ENCODE data around the gene TPM1.

DNA sequence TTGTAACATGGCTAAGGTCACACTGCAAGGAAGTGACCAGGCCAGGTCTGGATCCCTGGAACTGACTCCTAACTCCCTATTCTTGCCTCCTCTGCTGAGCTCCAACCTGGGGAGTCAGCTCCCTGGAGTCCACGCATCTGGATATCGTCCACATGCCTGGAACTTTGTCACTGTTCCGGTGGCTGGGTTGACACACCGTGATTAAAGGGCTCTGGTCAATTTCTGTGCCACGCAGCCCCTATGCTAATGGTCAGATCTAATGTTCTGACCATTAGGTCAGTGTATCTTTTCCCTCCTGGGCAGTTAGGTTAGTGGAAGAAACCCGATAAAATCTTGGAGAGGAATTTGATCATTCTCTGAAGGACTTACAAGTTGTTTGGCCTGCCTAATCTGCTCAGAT is 1.6 kb upstream of the TPM1 start:
- TF ChIP-seq POLR2A (IDR thresholded peaks at IDR 0.05; ENCODE audit: borderline replicate concordance, extremely low read depth, insufficient read depth, insufficient read length) (no peak), EZH2 (IDR thresholded peaks at IDR 0.05) (no peak), SIN3A (IDR thresholded peaks at IDR 0.05; ENCODE audit: low read depth) (no peak), REST (IDR thresholded peaks at IDR 0.05; ENCODE audit: low read depth) (no peak), RAD21 (IDR thresholded peaks at IDR 0.05; ENCODE audit: low read depth) (no peak), ELF1 (IDR thresholded peaks at IDR 0.05; ENCODE audit: borderline replicate concordance, low read depth) (no peak), TCF7L2 (IDR thresholded peaks at IDR 0.05; ENCODE audit: borderline replicate concordance, extremely low read depth, insufficient read depth, insufficient read length) (no peak), ZNF274 (IDR thresholded peaks at IDR 0.05; ENCODE audit: low read depth, low read length) (no peak), EGR1 (IDR thresholded peaks at IDR 0.05; ENCODE audit: low read depth) (no peak), ZFX (IDR thresholded peaks at IDR 0.05) (no peak), ATF3 (IDR thresholded peaks at IDR 0.05) (no peak)
- TF ChIP-seq, protein P1, sequence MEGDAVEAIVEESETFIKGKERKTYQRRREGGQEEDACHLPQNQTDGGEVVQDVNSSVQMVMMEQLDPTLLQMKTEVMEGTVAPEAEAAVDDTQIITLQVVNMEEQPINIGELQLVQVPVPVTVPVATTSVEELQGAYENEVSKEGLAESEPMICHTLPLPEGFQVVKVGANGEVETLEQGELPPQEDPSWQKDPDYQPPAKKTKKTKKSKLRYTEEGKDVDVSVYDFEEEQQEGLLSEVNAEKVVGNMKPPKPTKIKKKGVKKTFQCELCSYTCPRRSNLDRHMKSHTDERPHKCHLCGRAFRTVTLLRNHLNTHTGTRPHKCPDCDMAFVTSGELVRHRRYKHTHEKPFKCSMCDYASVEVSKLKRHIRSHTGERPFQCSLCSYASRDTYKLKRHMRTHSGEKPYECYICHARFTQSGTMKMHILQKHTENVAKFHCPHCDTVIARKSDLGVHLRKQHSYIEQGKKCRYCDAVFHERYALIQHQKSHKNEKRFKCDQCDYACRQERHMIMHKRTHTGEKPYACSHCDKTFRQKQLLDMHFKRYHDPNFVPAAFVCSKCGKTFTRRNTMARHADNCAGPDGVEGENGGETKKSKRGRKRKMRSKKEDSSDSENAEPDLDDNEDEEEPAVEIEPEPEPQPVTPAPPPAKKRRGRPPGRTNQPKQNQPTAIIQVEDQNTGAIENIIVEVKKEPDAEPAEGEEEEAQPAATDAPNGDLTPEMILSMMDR (IDR thresholded peaks at IDR 0.05 in 2 of 3, conservative IDR thresholded peaks at IDR 0.05 in 1 of 3; ENCODE audit: borderline replicate concordance in 1 of 3, insufficient read depth in 1 of 3, low read depth in 2 of 3, low read length in 2 of 3) = no peak

Data from HCT116 (cell line).